Measurements from ENCODE around the gene NBEAL2. TPM values are rescaled to one million over a fixed set of nuclear protein-coding genes. Genes with fewer than 3 reads are reported as not detected.

Gene NBEAL2
- total and polyA plus RNA-seq, 2 of the 8 experiments (the other 6 are each of a cell fraction or from before 2014, with no cell fraction given) = 27.3 to 46.9 TPM

DNA sequence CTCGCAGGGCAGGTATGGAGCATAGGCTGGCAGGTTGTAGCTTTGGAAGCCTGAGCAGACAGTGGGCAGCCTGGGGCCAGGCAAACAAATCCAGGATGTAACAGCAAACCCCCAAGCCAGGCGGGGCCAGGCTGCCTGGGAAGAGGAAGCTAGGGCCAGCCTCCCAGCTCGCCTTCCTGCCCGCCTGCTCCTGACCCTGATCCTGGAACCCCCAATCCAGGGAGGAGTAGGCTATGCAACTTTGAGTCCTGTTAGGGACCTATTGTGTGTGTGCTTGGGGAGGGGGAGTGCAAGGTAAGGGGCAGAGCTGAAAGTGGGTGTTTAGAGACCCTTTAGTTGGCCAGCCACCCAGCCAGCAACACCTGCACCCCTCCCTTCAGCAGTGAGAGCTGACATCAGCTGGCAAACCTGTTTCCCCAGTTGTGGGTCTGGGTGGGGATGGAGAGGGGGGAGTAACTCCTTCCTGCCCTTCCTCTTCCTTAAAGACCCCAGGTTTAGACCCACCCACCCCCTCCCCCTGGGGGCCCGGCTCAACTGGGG is 2.5 kb downstream of the NBEAL2 start:
- Histone ChIP-seq H3K18ac (ENCODE audit: extremely low read depth, low read length) (no peak overlapping the region), H4K20me1 (replicated peaks in 1 of 2; ENCODE audit: control insufficient read depth in 1 of 2, insufficient read depth in 2 of 2, low read length in 2 of 2) (peaks cover 6 to 18% of the 10 kb centered on the region in 2 experiments), H3K23ac (ENCODE audit: insufficient read length) (no peak overlapping the region), H3K79me1 (ENCODE audit: low read depth, low read length) (0 out of 2 replicates have a peak, but pooled peaks cover 2% of the 10 kb centered on the region), H2BK120ac (replicated peaks; ENCODE audit: low read depth, low read length) (no peak overlapping the region), H3K4me2 (ENCODE audit: insufficient read depth in 1 of 2, low read depth in 2 of 2, low read length in 2 of 2) (peak overlapping the region; percentile 34 to 55), H3K4me1 (replicated peaks in 1 of 4; ENCODE audit: control insufficient read depth in 3 of 4, insufficient read depth in 4 of 4, low read length in 3 of 4) (peaks cover 3 to 27% (median 17%) of the 10 kb centered on the region in 4 experiments), H3K23me2 (ENCODE audit: low read depth, low read length) (peaks cover 10% of the 10 kb centered on the region; the same call in 1 of the 2 replicates), H3K9me3 (ENCODE audit: insufficient read depth in 2 of 2, low read depth in 1 of 2, low read length in 1 of 2) (no peaks in the 10 kb centered on the region), H4K8ac (ENCODE audit: extremely low read depth, insufficient read depth, low read length) (no peak overlapping the region), H2BK15ac (ENCODE audit: low read length) (peak overlapping the region; percentile 72; the same call in 1 of the 2 replicates), H3K14ac (ENCODE audit: insufficient read length) (no peak overlapping the region), H4K91ac (replicated peaks; ENCODE audit: insufficient read length, low read length) (no peak overlapping the region), H3K27me3 (replicated peaks in 1 of 4; ENCODE audit: control insufficient read depth in 3 of 4, extremely low read depth in 1 of 4, insufficient read depth in 3 of 4, low read length in 3 of 4) (peaks cover 0 to 13% (median 3%) of the 10 kb centered on the region in 4 experiments; a peak in 3 of 7 replicates), H3K9ac (replicated peaks in 1 of 4; ENCODE audit: extremely low read depth in 1 of 4, low read depth in 3 of 4, low read length in 3 of 4) (peak overlapping the region in 1 of 4 experiments; percentile 24; a peak in 1 of 7 replicates), H4K5ac (ENCODE audit: insufficient read length, low read depth, low read length) (no peak overlapping the region), H3K56ac (replicated peaks; ENCODE audit: insufficient read length, low read depth, low read length) (no peak overlapping the region), H2AFZ (ENCODE audit: low read length) (no peak overlapping the region), H3K36me3 (ENCODE audit: control insufficient read depth in 2 of 4, insufficient read depth in 4 of 4, low read length in 3 of 4) (no peaks in the 10 kb centered on the region), H3K79me2 (ENCODE audit: control insufficient read depth in 1 of 2, insufficient read depth in 2 of 2, low read length in 2 of 2) (peaks cover 0 to 4% of the 10 kb centered on the region in 2 experiments; a peak in 1 of 4 replicates), H2BK12ac (ENCODE audit: low read depth, low read length) (no peak overlapping the region), H2AK5ac (ENCODE audit: low read depth, low read length) (no peak overlapping the region), H3K27ac (ENCODE audit: low read depth, low read length) (no peak overlapping the region), H3K4ac (replicated peaks; ENCODE audit: insufficient read length, low read depth, low read length) (peak overlapping the region; percentile 80), H2BK5ac (ENCODE audit: low read depth, low read length) (peak overlapping the region; percentile 75; the same call in 1 of the 2 replicates), H3K4me3 (ENCODE audit: extremely low read depth in 1 of 4, insufficient read depth in 2 of 4, low read depth in 3 of 4, low read length in 4 of 4) (peak overlapping the region in 3 of 4 experiments; percentile 3 to 22 (median 7); a peak in 3 of 8 replicates), H2BK20ac (ENCODE audit: low read length) (0 out of 2 replicates have a peak overlapping the region, but pooled peaks have one; percentile 61)
- ChIA-PET CTCF (ENCODE audit: partially characterized antibody) (interaction anchor here (0.7 to 13.0 kb wide), 13 partner anchors 10 to 388 kb away, joined by 3 to 130 read pairs (median 3); no protein-coding TSS in a partner anchor), POLR2A (ENCODE audit: partially characterized antibody) (interaction anchor here (0.5 to 2.7 kb wide), 12 partner anchors 8 to 398 kb away, joined by 3 to 10 read pairs (median 3); partner anchors contain the start of gene PTPN23)
- no peak for DNase-seq (ENCODE audit: low read depth in 1 of 2, low spot score in 2 of 2)
- FAIRE-seq = no peak
- 35% methylated on average over 5 of the region's 5 CpGs; no CpG with 5 or more reads in 1 of the 2 experiments for WGBS, 2 experiments (ENCODE audit: extremely low coverage in 1 of 2, insufficient coverage in 1 of 2, insufficient read length in 1 of 2, insufficient replicate concordance in 2 of 2, low coverage in 1 of 2, low lambda C conversion rate in 2 of 2, missing lambda C conversion rate in 1 of 2)
- TF ChIP-seq KDM1A (IDR thresholded peaks at IDR 0.05; ENCODE audit: borderline replicate concordance, low read length) (no peak), ASH2L (IDR thresholded peaks at IDR 0.05; ENCODE audit: low read length) (peak; percentile 28), CBX8 (IDR thresholded peaks at IDR 0.05; ENCODE audit: borderline replicate concordance, low read depth, low read length) (no peak), POLR2AphosphoS5 (IDR thresholded peaks at IDR 0.05; ENCODE audit: low read depth, low read length) (peak; percentile 92), SIN3A (conservative IDR thresholded peaks at IDR 0.05 in 1 of 2, IDR thresholded peaks at IDR 0.05 in 1 of 2; ENCODE audit: low read depth in 1 of 2, low read length in 2 of 2) (peak in 1 of 2 experiments; percentile 79; a peak in 2 of 4 replicates), ZNF274 (IDR thresholded peaks at IDR 0.05; ENCODE audit: borderline replicate concordance, extremely low read depth, low read length) (no peak)
